ENCODE measurements around the gene RFFL. TPM values are rescaled to one million over a fixed set of nuclear protein-coding genes. Genes with fewer than 3 reads are reported as not detected.

RFFL gene
- total and polyA plus RNA-seq, 2 donors from 2014 or later = 15.7 to 29.0 TPM

- peak in 2 of 5 donors; percentile 30 to 45 for DNase-seq
- H3K9ac ChIP-seq (ENCODE audit: low read length in 3 of 3) = no peak overlapping the region
- H3K9me3 ChIP-seq (ENCODE audit: control insufficient read depth in 2 of 3, insufficient read depth in 1 of 3, low read length in 3 of 3) = no peaks in the 10 kb centered on the region
- intact Hi-C loops (cut with DNase I) = no loop called here
- H3K4me3 ChIP-seq (ENCODE audit: low read length in 3 of 3) = no peak overlapping the region
- TF ChIP-seq CTCF (IDR thresholded peaks at IDR 0.05; ENCODE audit: borderline replicate concordance, extremely low read depth, insufficient read depth) = no peak
- H3K27me3 ChIP-seq (ENCODE audit: control insufficient read depth, insufficient read depth, low read length) = no peaks in the 10 kb centered on the region
- peaks cover 0 to 29% (median 14%) of the 10 kb centered on the region in 3 donors for H3K36me3 ChIP-seq (ENCODE audit: control insufficient read depth in 2 of 3, insufficient read depth in 3 of 3, low read length in 3 of 3)
- FAIRE-seq = no peak
- H3K4me1 ChIP-seq (ENCODE audit: control insufficient read depth in 2 of 3, insufficient read depth in 2 of 3, low read depth in 1 of 3, low read length in 3 of 3) = peaks cover 0 to 9% (median 4%) of the 10 kb centered on the region in 3 donors
- no peak overlapping the region for H3K27ac ChIP-seq (ENCODE audit: low read depth in 2 of 2, low read length in 2 of 2)
Observed at GRCh38 chr17:35019386-35020179, 43.9 kb downstream of the RFFL start.

DNA sequence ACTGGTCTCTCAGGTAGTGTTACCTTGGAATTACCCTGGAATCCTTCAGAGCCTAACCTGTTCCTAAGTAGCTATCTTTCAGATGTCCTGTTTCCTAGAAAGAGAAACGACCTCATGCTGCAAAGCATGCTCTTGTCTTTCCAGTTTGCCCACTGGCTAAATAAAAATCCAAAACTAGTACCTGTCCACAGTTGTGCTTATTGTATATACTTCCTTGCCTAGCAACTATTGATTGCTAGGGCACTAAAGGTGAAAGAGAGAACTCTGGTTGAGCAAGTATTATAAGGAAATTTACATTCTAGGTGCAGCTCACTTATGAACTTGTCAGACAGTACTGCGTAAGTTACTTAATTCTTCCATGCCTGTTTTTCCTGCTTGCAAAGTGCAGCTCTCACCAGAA, 44.7 kb downstream of the RFFL start:
- no peak overlapping the region for H3K9ac ChIP-seq (ENCODE audit: low read length in 3 of 3)
- intact Hi-C loops (cut with DNase I) = no loop called here
- no peak for DNase-seq
- no peak for TF ChIP-seq CTCF (IDR thresholded peaks at IDR 0.05; ENCODE audit: borderline replicate concordance, extremely low read depth, insufficient read depth)
- H3K27ac ChIP-seq (ENCODE audit: low read depth in 2 of 2, low read length in 2 of 2) = no peak overlapping the region
- FAIRE-seq = no peak
- H3K4me3 ChIP-seq (ENCODE audit: low read length in 3 of 3) = no peak overlapping the region
- H3K9me3 ChIP-seq (ENCODE audit: control insufficient read depth in 2 of 3, insufficient read depth in 1 of 3, low read length in 3 of 3) = no peaks in the 10 kb centered on the region
- no peaks in the 10 kb centered on the region for H3K27me3 ChIP-seq (ENCODE audit: control insufficient read depth, insufficient read depth, low read length)
- H3K4me1 ChIP-seq (ENCODE audit: control insufficient read depth in 2 of 3, insufficient read depth in 2 of 3, low read depth in 1 of 3, low read length in 3 of 3) = peaks cover 0 to 9% (median 4%) of the 10 kb centered on the region in 3 donors
- peaks cover 0 to 33% (median 14%) of the 10 kb centered on the region in 3 donors for H3K36me3 ChIP-seq (ENCODE audit: control insufficient read depth in 2 of 3, insufficient read depth in 3 of 3, low read length in 3 of 3)

GRCh38 chr17:35017021-35017420, 46.5 kb downstream of the RFFL start:
- Histone ChIP-seq H3K27me3 (ENCODE audit: control insufficient read depth, insufficient read depth, low read length) (no peaks in the 10 kb centered on the region), H3K9ac (ENCODE audit: low read length in 3 of 3) (no peak overlapping the region), H3K9me3 (ENCODE audit: control insufficient read depth in 2 of 3, insufficient read depth in 1 of 3, low read length in 3 of 3) (no peaks in the 10 kb centered on the region), H3K36me3 (ENCODE audit: control insufficient read depth in 2 of 3, insufficient read depth in 3 of 3, low read length in 3 of 3) (peaks cover 0 to 29% (median 16%) of the 10 kb centered on the region in 3 donors), H3K4me1 (ENCODE audit: control insufficient read depth in 2 of 3, insufficient read depth in 2 of 3, low read depth in 1 of 3, low read length in 3 of 3) (peaks cover 0 to 5% (median 1%) of the 10 kb centered on the region in 3 donors), H3K4me3 (ENCODE audit: low read length in 3 of 3) (no peak overlapping the region), H3K27ac (ENCODE audit: low read depth in 2 of 2, low read length in 2 of 2) (no peak overlapping the region)
- TF ChIP-seq CTCF (IDR thresholded peaks at IDR 0.05; ENCODE audit: borderline replicate concordance, extremely low read depth, insufficient read depth) = no peak
- intact Hi-C loops (cut with DNase I) = no loop called here
- FAIRE-seq (no peak), DNase-seq (no peak)
